ENCODE results near the gene ICAM2.
A peak's percentile ranks its signal among the peaks of the same experiment; 100 is the strongest.

The ICAM2 gene

DNA sequence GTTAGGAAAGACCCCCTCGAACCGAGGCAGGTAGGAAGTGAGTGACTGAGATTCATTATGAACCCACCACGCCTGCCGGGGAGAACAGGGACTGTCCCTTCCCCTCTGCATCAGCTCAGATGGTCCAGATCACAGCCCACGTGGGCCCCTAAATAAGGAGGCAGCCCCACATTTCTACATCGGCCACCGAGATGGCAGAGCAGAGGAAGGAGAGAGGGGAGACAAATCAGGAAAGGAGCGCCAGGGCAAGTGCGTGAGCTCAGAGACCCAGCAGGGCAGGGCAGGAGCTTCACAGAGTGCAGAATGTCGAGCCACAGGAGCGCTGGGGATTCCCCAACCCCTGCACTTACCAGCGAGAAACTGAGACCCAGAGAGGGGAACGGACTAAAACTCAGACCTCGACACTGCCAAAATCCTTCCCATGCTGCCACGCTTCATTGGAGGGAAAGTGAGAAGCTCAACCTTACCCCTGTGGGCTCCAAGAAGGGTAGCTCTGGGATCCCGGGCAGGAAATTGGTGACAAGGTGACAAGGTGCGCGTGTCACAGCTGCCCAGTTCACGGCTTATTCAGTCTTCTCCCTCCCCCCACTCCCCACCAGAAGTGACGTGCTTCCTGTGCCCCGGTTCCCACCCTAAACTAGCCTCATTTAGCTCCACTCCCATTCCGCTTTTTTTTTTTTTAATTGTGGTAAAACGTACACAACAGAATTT is at the start of gene ICAM2:
ICAM2 (minus strand) TSS at position 578 of the 711 bp plus-strand sequence. CDS start 13,942 bp downstream, outside the sequence.
- peak; percentile 29 for DNase-seq (ENCODE audit: low spot score)

DNA sequence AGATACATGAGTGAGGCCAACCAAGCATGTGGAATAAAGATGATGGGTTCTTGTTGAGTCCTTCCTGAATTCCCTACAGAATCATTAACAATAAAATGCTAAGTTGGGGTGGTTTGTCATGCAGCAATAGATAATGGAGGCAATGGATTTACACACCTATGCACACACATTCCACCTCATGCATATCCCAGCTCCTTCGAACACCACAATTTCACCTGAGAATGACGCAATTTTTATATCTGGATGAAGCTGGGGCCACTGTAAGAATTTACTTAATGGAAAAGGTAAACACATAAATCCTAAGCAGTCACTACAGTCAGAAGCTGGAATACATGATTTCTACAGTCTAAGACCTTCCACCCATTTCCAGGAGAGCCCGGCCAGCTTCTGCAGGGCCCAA is 49.8 kb upstream of the ICAM2 start:
- no peak for DNase-seq (ENCODE audit: low spot score)

DNA sequence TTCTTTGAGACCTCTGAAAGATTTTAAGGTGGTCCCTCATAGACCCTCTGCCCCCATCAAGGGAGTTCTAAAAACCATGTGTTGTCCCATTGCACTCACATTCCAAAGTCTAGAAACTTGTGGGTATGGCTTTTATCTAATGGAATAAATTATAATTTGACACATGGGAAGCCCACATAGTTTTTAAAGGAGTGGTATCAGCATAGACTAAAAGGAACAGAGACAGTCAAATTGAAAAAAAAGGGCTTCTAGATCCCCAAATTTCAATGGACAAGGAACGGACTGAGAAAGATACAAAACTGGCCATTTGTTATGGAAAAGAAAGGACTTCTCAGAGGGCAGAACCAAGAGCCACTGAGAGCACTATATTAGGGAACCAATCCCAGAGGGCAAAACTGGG is 48.7 kb upstream of the ICAM2 start:
- DNase-seq (ENCODE audit: low spot score): no peak

DNA sequence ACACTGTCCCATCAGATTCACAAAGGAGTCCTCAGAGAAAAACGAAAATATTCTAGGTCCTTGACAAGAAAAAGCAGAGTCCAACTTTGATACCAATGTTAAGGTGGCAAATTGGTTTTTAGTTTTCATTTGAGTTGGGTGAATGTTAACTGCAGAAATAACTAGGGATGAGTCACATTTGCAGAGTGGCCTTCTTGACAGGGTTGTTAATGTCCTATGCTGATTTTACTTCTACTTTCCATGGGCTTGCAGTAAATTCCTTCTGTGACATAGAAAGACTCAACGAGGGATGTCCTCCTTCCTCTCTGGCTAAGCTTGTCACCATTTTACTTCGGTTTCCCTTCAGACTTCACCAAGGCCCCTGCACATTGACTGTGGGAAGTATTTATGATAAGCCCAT is 47.2 kb upstream of the ICAM2 start:
- no peak for DNase-seq (ENCODE audit: low spot score)

DNA sequence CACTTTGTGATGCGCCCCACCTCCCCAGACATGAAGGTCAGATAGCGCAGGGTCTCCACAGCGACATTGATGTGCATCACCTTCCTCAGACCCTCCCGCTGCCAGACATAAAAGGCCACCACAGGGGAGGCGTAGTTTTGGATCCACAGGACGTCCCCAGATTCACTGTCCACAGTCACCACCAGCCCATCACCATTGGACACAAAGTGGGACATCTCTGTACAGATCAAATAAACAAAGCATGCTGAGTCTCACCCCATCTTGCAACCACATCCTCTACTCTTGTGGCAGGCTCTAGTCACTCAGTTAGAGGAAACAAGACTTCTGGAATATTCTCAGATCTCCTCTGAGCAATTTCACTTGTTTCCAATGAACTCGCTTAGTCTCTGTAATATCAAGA is 46.3 kb upstream of the ICAM2 start:
- no peak for DNase-seq (ENCODE audit: low spot score)

DNA sequence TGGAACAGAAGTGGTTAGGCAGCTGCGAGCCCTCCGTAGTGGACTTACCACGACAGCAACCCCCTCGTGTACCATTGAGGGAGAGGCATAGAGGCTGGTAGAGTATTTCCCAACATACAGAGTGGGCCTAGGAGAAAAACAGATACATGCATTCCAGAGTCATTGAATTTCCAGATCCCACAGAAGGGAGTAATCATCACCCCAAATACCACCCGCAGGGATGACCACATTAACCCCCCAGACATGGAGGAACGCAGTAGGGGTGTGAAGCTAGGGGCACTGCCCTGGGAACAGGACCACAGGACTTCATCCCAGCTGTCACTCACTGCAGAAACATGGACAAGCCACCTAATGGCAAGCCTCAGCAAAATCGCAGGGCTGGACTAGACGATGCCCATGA is 44.7 kb upstream of the ICAM2 start:
- no peak for DNase-seq (ENCODE audit: low spot score)

DNA sequence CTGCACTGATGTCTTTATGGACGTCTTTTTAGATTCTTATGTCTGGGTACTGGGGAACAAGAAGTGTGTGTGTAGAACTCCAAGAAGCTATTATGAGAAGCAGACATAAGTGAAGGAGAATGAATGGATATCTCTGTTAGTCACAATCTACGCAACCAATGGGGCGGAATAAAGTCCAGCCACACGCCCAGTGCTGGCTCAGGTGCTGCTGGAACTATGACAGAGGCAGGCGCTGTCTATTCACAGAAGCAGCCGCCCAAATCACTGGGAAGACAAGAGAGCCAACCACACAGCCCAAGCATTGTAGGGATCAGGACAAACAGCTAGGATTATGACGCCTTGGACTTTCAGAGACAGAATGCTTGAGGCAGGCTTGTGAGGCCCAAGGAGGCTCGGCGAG is 43.9 kb upstream of the ICAM2 start:
- no peak for DNase-seq (ENCODE audit: low spot score)

DNA sequence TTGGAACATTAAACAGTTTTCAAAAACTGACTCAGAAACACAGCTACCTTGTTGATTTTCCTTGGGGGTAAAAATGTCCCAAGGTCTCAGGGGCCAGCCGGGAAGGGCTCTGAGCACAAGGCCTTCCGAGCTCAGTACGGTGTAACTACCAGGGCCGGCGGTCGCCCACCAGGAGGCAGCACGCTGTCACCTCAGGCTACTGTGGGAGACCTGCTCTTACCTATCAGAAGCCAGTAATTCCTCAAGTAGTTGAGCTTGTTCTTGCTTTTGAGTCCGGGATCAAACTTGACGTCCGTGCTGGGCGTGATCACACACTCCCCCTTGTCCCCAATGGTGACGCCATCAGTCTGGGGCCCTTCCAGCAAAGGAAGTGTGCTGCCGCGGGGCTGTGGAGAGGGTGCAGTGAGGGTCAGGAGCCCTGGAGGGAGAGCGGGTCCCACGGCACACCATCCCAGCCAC is 43.4 kb upstream of the ICAM2 start:
- no peak for DNase-seq (ENCODE audit: low spot score)

DNA sequence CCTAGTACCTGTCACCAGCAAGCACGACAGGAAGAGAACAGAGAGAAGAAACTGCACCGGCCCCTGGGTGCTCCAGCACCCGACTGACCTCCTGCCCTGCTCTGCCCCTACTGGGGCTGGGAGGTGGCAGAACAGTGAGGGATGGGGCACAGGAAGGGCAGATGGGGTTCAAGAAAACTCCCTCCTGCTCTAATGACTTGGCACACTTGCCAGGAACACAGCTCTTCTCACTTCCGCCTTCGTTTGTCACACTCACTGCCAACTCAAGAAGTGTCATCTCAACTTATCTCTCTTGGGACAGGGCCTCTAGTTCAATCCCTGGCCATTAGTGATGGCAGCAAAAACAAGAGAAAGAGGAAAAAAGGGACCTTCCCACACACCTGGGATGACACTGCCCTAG is 42.7 kb upstream of the ICAM2 start:
- no peak for DNase-seq (ENCODE audit: low spot score)

DNA sequence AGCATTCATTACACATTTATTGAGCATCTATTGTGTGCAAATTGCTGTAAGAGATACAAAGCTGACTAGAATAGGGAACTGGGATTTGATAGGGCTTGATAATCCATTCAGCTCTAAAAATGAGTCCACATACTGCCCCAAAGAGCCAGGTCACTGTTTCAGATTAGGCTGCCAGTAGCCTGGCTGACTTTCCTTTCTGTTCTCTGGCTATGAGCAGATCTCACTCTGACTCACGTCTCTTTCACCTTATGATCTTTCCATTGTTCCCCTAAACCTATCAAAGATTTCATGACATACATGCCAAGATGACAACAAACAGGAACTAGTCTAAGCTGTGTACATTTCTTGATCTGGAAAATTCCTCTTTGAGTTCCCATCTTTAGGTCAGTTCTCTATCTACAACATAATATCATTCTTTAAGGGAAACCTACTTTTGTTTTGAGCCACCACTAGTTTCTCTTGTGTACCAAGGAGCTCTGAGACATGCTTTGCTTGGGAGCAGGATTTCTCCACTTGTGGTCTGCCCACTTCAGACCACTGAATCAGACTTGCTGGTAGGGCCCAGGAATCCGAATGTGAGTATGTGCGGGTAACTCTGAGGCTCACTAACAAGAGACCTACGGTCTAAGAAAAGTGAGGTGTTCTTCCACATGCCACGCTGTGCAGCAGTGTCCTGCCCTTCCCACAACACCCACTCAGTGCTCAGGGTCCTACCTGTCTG is 40.9 kb upstream of the ICAM2 start:
- DNase-seq (ENCODE audit: low spot score): no peak

DNA sequence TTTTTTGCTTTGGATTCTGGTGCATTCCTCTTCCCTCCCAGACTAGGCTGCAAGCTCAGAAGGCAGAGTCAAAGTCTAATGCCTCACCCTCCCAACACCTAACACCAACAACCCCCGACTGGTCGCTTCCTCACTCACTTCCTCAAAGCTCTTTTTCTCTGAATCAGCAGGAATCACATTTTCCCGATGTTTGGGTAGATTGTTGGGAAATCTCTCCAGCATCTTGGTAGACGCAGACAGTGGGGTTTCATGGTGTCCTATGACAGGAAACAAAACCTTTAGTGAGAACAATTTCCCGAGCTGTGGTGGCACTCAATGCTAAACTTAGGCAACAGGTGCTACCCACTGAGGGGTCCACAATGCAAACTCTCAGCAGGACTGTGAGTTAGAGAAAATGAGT is 39.9 kb upstream of the ICAM2 start:
- DNase-seq (ENCODE audit: low spot score): peak; percentile 24

DNA sequence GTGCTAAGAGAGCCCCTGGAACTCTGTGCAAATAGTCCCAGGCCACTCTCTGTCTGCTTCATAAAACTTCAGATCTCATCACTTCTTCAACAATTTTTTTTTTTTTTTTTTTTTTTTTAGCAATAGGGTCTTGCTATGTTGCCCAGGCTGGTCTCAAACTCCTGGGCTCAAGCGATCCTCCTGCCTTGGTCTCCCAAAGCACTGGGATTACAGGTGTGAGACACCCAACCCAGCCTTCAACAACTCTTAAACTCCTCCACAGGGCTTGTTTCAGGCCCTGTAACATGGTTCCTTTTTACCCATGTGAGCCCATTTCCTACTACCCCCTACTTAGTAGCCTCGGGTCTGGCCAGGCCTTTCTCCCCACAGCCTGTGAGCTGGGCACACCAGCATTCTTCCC is 39.3 kb upstream of the ICAM2 start:
- no peak for DNase-seq (ENCODE audit: low spot score)

DNA sequence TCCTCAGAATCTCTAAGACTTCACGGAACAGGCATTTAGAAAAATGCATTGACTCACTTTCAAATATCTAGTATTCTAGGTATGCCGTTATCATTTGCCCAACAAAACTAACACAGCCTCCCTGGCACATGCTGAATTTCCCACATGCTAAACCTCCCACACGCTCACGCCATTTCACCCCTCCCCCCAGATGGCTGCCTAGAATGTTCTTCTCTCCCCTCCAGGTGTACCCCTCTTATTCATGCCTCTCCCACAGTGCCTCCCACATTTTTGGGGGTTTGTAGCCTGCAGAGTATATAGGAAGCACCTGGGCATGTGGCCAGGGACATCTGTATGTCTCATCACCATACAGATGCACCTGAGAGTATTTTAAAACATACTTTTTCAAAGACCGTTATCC is 38.2 kb upstream of the ICAM2 start:
- no peak for DNase-seq (ENCODE audit: low spot score)

DNA sequence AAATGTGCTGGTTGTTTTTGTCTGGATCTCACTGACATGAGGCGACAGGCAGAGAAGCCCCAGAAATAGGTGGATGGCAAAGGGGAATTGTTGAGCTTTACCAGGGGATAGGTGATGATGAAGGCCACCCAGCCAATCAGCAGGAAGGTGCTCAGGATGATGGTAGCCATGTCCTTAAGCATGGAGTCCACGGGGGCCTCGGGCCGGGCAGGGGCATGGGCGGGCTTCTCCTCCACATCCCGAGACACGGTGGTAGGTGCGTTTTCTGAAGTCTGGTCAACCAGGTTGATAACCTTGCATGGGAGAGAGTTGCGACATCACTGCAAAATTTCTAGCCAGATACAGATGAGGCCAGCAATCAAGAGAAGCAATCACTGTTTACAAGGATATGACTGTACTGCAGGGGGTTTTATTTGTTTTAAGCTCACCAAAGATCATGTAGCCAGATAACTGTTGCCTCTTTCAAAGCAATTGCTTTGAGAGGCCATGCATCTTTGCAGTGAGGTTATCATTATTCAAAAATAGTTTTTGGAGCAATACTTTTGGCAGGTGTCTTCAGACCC is 37.3 kb upstream of the ICAM2 start:
- DNase-seq (ENCODE audit: low spot score): no peak

DNA sequence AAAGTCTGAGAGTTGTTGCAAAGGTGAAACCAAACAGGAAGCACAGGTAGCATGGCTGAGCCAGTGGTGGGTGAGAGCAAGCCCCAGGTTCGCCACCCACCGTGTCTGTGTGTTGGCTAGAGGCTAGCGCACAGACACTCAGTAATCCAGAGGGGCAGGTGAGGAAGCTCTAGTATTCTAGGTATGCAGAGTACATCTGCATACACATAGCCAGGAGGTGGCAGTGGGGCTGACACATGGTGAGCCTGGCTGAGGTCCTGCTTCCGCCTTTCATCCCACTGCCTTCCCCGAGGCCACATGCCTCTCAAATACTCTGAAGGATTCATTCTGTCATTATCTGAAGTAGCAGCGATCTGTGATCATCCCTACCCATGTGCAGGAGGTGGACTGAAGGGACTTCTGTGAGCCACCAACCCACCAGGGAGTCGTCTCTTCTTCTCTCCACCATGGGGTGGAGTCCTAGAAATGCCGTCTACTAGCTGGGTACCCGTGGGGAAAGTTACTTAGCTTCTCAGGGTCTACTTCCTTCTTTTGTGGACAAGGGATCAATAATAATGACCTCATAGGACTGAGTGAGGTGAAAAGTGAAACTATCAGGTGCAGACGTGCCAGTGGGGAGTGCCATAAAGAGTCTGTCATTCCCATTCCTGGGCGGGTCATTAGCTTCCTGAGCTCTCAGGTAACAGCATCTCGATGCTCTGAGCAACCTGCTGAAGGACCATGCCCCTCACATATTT is 36.0 kb upstream of the ICAM2 start:
- DNase-seq (ENCODE audit: low spot score): no peak

DNA sequence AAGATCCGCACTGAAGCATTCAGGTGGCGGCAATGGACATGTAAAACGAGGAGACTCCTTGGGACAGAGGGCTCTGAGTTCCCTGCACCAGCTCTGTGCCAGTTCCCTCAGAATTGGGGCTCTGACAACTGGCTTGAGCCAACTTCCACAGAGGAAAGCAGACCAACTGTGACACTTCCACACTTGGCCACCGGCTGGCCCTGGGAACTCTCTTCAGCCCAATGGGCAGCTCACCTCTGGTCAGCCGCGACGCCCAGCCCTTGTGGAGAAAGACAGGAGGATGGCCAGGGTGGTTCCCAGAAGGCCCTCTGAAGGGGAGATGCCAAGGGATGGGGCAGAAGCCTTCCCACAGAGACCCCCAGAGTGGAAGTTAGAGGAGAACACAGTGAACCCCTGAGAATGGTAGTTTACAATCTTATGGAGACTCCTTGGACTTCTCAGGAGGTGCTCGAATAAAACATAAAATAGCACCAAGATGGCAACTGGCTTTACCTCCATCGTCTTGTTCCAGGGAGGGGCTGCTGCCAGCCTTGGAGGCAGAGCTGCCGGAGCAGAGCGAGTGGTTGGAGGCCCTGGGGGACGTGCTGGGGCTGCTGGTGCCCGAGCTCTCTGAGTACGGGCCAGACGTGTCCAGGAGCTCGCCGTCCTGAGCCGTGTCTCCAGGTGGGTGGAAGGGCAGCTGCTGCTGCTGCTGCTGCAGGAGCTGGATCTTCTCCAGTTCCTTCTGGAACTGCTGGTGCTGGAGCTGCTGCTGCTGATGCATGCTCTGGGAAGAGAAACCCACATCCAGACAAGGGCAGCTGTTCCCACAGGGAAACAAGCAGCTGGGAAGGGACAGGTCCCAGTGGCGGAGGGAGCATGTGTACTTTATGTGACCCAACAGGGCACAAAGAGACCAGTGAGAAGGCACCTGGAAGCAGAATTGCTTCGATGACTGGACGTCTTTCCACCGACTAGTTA is 35.0 kb upstream of the ICAM2 start:
- no peak for DNase-seq (ENCODE audit: low spot score)

DNA sequence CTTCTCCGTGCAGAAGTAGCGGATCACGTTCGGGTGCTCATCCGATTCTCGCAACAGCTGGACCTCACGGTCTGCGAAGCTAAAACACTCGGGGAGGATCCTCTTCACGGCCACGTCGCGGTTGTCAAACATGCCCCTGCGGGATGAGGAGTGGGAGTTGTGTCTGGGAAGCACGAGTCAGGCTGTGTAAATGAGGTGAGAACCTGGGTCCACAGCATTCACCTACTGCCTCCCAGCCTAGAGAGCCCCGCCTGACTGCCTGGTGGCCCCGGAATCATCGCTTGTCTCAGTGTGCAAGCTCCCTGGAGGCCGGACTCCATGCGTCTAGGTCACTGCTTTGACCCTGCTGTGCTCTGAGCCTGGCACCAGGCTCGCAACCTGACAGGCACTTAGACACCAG is 33.9 kb upstream of the ICAM2 start:
- no peak for DNase-seq (ENCODE audit: low spot score)

DNA sequence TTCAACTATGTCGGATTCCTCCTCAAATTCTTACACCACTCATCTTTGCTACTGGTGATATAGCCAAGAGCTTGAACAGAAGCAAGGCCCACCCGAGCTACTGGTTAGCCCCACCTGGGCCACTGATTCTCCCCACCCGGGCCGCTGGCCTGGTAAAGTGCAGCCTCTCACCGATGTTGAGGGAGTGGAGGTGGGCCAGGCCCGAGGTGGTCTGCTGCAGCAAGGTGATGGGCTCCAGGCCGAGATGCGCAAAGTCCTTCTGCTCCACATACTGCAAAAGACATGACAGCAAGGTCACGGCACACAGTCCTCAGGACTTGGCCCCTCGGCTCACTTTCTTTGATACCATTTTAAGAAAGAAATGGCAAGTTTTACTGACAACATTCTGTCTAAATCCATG is 32.7 kb upstream of the ICAM2 start:
- DNase-seq (ENCODE audit: low spot score): no peak

DNA sequence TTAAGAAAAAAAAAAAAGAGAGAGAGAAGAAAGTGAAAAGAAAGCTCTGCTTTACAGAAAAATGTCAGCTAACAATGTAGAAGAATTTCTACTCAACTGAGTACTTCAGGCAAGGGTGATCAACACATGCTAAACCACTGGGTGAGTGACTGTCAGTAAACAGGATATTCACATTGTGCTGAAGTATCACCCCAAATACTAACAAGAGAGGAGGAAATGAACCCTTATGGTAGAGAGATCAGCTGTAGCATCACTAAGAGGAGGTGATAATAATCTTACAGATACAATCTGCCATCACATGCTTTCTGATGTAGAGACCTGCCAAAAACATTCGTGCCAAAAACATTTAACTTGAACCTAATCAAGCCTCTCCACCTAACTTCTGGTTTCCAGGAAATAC is 30.7 kb upstream of the ICAM2 start:
- no peak for DNase-seq (ENCODE audit: low spot score)

DNA sequence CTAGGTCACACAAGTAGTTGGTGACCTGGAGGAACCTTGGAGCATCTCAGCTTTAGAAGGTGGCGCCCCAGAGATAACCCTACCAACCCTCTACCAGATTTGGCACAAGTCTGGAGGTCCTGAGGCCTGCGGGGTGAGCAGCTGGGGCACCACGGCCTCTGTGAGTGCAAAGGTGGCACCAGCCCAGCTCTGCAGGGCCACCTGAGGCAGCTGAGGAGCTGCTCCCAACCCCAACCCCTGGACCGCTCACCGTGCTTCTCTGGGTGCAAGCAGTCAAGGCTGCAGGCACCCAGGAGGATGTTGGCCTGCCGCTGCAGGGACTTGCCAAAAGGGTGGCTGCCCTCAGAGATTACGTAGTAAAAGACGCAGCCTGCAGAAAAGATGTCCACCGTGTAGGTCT is 28.4 kb upstream of the ICAM2 start:
- DNase-seq (ENCODE audit: low spot score): no peak

DNA sequence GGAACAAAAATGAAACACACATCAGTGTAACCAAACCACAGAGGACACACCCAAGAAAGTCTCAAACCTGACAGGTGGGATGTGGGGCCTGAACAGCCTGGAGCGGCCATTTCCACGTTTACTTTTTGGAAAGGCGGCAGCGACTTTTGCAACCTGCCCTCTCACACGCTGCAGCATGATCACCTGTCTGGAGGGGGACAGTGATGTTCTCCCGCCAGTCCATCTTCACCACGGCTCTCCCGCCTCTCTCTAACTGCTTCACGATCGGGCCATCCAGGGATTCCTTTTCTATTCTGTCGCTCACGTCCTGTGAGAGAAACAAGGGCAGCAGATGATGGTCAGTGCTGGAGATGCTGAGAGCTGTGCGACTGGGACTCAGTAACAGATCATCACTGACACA is 24.7 kb upstream of the ICAM2 start:
- DNase-seq (ENCODE audit: low spot score): no peak
